Osteocyte (in vitro differentiated cells): Measurements from ENCODE around the gene APBA2. TPM values are rescaled to one million over a fixed set of nuclear protein-coding genes. Genes with fewer than 3 reads are reported as not detected.

Experiments used
- DNase-seq: peaks from one replicate; pipeline ENCODE4 v3.0.0; 2021; ENCODE audit warnings: mixed read lengths; ENCODE audit not compliant: unreplicated experiment; ENCODE audit errors: extremely low spot score
- H3K27ac Mint-ChIP-seq: one replicate; pipeline ENCODE4 v1.8.0; 2021; ENCODE audit warnings: mild to moderate bottlenecking, mixed read lengths; ENCODE audit not compliant: unreplicated experiment
- H3K27me3 Mint-ChIP-seq: one replicate; pipeline ENCODE4 v1.8.0; 2021; ENCODE audit warnings: mixed read lengths; ENCODE audit not compliant: unreplicated experiment
- H3K36me3 Mint-ChIP-seq: one replicate; pipeline ENCODE4 v1.8.0; 2021; ENCODE audit warnings: mixed read lengths; ENCODE audit not compliant: unreplicated experiment
- H3K4me1 Mint-ChIP-seq: one replicate; pipeline ENCODE4 v1.8.0; 2021; ENCODE audit warnings: mixed read lengths; ENCODE audit not compliant: unreplicated experiment
- H3K4me3 Mint-ChIP-seq: one replicate; pipeline ENCODE4 v1.8.0; 2021; ENCODE audit warnings: mild to moderate bottlenecking, moderate library complexity, mixed read lengths; ENCODE audit not compliant: unreplicated experiment
- H3K9me3 Mint-ChIP-seq: one replicate; pipeline ENCODE4 v1.8.0; 2021; ENCODE audit warnings: mixed read lengths; ENCODE audit not compliant: unreplicated experiment
- total RNA-seq: library from RNA; stranded (reverse); gene quantifications from 2 replicates; pipeline ENCODE4 v1.2.1, GENCODE V29; 2021
- TF ChIP-seq, protein P1 (sequence below): fragments of 200-600 bp; sonication (generic); IDR thresholded peaks from 2 replicates; pipeline ENCODE4 v1.5.0; 2021; ENCODE audit warnings: antibody characterized with exemption, mild to moderate bottlenecking, moderate library complexity

APBA2 gene
- total RNA-seq, 1 donor from 2014 or later, result 23.5 TPM

DNA sequence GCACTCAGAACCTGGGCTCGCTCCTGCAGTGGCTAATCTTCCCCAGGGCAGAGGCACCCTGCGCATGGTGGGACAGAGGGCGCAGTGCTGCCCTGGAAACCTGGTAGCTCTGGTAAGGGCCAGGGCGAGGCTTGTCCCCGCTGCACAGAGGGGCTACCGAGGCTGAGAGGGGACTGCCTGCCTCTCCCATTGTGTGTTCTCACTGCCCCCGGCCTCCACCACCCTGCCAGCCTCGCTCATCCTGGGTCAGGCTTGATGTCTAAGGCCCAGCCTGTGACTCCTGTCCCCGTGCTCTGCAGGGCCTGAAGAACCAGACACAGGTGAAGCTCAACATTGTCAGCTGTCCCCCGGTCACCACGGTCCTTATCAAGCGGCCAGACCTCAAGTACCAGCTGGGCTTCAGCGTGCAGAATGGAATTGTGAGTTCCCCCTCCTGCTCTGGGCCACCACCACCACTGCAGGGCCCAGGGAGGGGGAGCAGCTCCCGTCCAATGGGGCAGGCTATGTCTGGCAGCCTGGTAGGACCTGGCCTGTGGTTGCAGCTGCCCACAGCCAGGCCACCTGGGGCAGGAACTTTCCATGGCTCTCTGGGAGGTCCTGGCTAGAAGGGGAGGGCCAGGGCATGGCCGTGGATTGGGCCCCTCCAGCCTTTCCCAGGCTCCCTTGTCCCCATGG, 222.3 kb downstream of the APBA2 start:
- no peaks in the 10 kb centered on the region for H3K9me3 Mint-ChIP-seq
- peaks cover 5% of the 10 kb centered on the region for H3K4me1 Mint-ChIP-seq
- no peak overlapping the region for H3K4me3 Mint-ChIP-seq
- peaks cover 3% of the 10 kb centered on the region for H3K36me3 Mint-ChIP-seq
- no peaks in the 10 kb centered on the region for H3K27me3 Mint-ChIP-seq
- H3K27ac Mint-ChIP-seq, result no peak overlapping the region
- TF ChIP-seq, protein P1, sequence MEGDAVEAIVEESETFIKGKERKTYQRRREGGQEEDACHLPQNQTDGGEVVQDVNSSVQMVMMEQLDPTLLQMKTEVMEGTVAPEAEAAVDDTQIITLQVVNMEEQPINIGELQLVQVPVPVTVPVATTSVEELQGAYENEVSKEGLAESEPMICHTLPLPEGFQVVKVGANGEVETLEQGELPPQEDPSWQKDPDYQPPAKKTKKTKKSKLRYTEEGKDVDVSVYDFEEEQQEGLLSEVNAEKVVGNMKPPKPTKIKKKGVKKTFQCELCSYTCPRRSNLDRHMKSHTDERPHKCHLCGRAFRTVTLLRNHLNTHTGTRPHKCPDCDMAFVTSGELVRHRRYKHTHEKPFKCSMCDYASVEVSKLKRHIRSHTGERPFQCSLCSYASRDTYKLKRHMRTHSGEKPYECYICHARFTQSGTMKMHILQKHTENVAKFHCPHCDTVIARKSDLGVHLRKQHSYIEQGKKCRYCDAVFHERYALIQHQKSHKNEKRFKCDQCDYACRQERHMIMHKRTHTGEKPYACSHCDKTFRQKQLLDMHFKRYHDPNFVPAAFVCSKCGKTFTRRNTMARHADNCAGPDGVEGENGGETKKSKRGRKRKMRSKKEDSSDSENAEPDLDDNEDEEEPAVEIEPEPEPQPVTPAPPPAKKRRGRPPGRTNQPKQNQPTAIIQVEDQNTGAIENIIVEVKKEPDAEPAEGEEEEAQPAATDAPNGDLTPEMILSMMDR, result no peak
- DNase-seq, result no peak

DNA sequence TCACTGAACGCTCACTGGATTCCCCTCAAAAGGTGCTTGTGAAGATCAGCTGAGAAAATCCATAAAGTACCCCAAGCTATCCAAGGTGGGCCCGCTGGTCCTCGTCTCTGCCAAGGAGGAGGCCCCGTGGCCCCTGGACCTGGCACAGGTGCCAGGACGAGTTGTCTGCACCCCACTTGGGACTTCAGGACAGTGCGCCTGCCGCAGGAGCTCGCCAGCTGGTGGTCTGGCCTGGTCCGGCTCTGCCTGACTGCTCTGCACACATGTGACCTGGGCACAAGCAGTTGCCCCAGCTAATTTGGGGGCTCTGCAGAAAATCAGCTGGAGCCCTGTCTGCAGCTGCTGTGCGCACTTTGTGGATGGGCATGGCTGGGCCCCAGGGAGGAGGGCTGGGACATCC, 224.0 kb downstream of the APBA2 start:
- Mint-ChIP-seq H3K4me1 (peaks cover 5% of the 10 kb centered on the region), H3K36me3 (peaks cover 3% of the 10 kb centered on the region), H3K27me3 (no peaks in the 10 kb centered on the region), H3K4me3 (no peak overlapping the region), H3K27ac (no peak overlapping the region), H3K9me3 (no peaks in the 10 kb centered on the region)
- no peak for DNase-seq
- TF ChIP-seq, protein P1, result no peak

DNA sequence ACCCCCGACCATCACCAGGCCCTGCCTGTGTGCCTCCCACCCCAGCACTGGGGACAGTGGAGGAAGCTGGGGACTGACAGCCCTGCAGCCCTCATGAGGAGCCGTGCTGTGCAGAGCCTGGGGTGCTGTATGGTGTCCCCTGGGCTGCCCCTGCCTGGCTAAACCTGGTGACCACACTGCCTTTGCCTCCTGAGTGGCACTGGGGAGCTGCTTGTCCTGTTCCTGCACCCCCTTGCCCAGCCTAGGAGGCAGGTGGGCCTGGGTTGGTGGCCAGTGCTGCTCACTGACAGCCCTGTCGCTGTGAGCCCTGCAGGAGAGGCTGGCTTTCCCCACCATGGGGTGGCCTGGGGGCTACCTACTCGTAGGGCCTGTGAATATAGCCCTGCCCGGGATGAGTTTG, 224.4 kb downstream of the APBA2 start:
- TF ChIP-seq, protein P1, result no peak
- Mint-ChIP-seq H3K36me3 (peaks cover 3% of the 10 kb centered on the region), H3K9me3 (no peaks in the 10 kb centered on the region), H3K27me3 (no peaks in the 10 kb centered on the region), H3K4me1 (peaks cover 8% of the 10 kb centered on the region), H3K27ac (no peak overlapping the region), H3K4me3 (no peak overlapping the region)
- no peak for DNase-seq

DNA sequence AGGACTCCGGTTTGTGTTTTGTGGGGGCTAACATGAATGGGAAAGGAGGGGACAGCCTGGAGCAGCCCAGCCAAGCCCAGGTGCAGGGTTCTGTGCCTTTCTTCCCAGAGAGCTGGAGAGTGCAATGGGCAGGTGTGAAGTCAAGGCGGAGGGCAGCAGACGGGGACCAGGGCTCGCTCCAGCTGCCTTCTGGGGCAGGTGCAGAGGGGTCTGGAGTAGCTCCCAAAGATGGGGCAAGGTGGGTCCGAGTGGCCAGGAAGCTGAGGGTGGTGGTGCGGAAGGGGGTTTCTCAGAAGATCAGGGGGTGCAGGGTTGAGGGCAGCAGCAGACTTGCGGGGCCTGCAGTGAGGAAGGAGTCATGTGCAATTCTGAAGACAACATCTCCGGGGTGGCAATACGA, 225.0 kb downstream of the APBA2 start:
- Mint-ChIP-seq H3K9me3 (no peaks in the 10 kb centered on the region), H3K27ac (no peak overlapping the region), H3K27me3 (no peaks in the 10 kb centered on the region), H3K4me1 (peaks cover 11% of the 10 kb centered on the region), H3K4me3 (no peak overlapping the region), H3K36me3 (peaks cover 3% of the 10 kb centered on the region)
- DNase-seq, result no peak
- TF ChIP-seq, protein P1, result no peak

DNA sequence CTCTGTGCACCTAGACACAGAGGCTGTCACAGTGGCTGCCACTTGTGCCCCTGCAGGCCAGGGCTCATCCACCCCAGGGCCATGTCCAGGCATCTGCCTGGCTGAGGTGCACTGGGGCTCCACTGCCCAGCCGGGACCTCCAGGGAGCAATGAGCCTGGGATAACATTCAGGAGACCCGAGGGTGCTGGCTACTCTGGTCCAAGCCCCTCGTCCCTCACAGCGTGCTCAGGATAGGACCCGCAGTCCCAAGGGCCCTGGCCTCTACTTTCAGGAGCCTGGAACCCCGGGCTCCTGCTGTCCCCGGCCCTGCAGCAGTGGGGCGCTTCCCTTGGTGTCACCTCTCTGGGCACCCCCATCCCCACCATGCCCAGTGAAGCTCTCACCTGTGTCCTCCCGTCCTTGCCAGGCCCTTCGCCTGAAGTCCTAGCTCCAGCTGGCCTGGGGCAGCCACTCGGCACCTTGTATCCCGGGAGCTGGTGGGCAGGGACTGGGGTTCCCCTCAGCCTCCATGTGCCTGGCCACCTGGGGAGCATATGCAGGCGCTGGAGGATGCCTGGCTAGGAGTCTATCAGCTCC, 226.0 kb downstream of the APBA2 start:
- no peak overlapping the region for H3K27ac Mint-ChIP-seq
- peaks cover 11% of the 10 kb centered on the region for H3K4me1 Mint-ChIP-seq

More for the DNA sequence above, 226.0 kb downstream of the APBA2 start:
- no peaks in the 10 kb centered on the region for H3K9me3 Mint-ChIP-seq
- no peaks in the 10 kb centered on the region for H3K27me3 Mint-ChIP-seq
- DNase-seq, result no peak
- peaks cover 3% of the 10 kb centered on the region for H3K36me3 Mint-ChIP-seq
- TF ChIP-seq, protein P1, result no peak
- H3K4me3 Mint-ChIP-seq, result no peak overlapping the region
